Nephron (organoid): ENCODE data around the gene RMC1.

Source experiments
- H3K27ac Mint-ChIP-seq, 3 experiments: 2 replicates each; pipeline ENCODE4 v1.8.0; 2020; ENCODE audit warnings: mixed read lengths in 3 of 3, mild to moderate bottlenecking in 2 of 3, moderate library complexity in 1 of 3
- H3K27me3 Mint-ChIP-seq: 2 replicates; pipeline ENCODE4 v1.8.0; 2021; ENCODE audit warnings: low read depth, mild to moderate bottlenecking, moderate library complexity, mixed read lengths
- H3K36me3 Mint-ChIP-seq: 2 replicates; pipeline ENCODE4 v1.8.0; 2020; ENCODE audit warnings: low read depth, mixed read lengths
- H3K4me1 Mint-ChIP-seq: 2 replicates; pipeline ENCODE4 v1.8.0; 2020; ENCODE audit warnings: mixed read lengths
- H3K4me3 Mint-ChIP-seq, 3 experiments: 2 replicates each; pipeline ENCODE4 v1.8.0; 2020; ENCODE audit warnings: mild to moderate bottlenecking in 3 of 3, mixed read lengths in 3 of 3, moderate library complexity in 2 of 3
- H3K9me3 Mint-ChIP-seq: 2 replicates; pipeline ENCODE4 v1.8.0; 2020; ENCODE audit warnings: mixed read lengths
- CTCF ChIP-seq, 3 experiments: fragments of 200-600 bp; sonication (generic); IDR thresholded peaks; one replicate each; pipeline ENCODE4 v1.5.0; 2021; ENCODE audit warnings: antibody characterized with exemption in 3 of 3; ENCODE audit not compliant: unreplicated experiment in 3 of 3

Gene RMC1

GRCh38 chr18:23523429-23524212, 20.3 kb downstream of the RMC1 start:
- Mint-ChIP-seq H3K36me3 (peaks cover 74% of the 10 kb centered on the region), H3K27me3 (no peaks in the 10 kb centered on the region), H3K27ac (no peak overlapping the region), H3K9me3 (no peaks in the 10 kb centered on the region), H3K4me3 (no peak overlapping the region), H3K4me1 (peaks cover 5% of the 10 kb centered on the region)
- TF ChIP-seq CTCF (IDR thresholded peaks at IDR 0.05; ENCODE audit: unreplicated experiment in 3 of 3): no peak

- Mint-ChIP-seq H3K9me3 (no peaks in the 10 kb centered on the region), H3K27me3 (no peaks in the 10 kb centered on the region), H3K4me3 (no peak overlapping the region), H3K36me3 (peaks cover 76% of the 10 kb centered on the region), H3K4me1 (peaks cover 5% of the 10 kb centered on the region), H3K27ac (no peak overlapping the region)
- TF ChIP-seq CTCF (IDR thresholded peaks at IDR 0.05; ENCODE audit: unreplicated experiment in 3 of 3): no peak
Measured at GRCh38 chr18:23524213-23524707, 20.9 kb downstream of the RMC1 start.

GRCh38 chr18:23526501-23527063, 23.3 kb downstream of the RMC1 start:
- no peak for TF ChIP-seq CTCF (IDR thresholded peaks at IDR 0.05; ENCODE audit: unreplicated experiment in 3 of 3)
- Mint-ChIP-seq H3K4me3 (no peak overlapping the region), H3K27me3 (no peaks in the 10 kb centered on the region), H3K27ac (peak overlapping the region; percentile 67 to 90 (median 89)), H3K36me3 (peaks cover 78% of the 10 kb centered on the region), H3K9me3 (no peaks in the 10 kb centered on the region), H3K4me1 (peaks cover 5% of the 10 kb centered on the region)

GRCh38 chr18:23528580-23529472, 25.5 kb downstream of the RMC1 start:
- H3K27me3 Mint-ChIP-seq: no peaks in the 10 kb centered on the region
- peaks cover 12% of the 10 kb centered on the region for H3K4me1 Mint-ChIP-seq
- no peak overlapping the region for H3K27ac Mint-ChIP-seq
- peaks cover 72% of the 10 kb centered on the region for H3K36me3 Mint-ChIP-seq
- H3K9me3 Mint-ChIP-seq: no peaks in the 10 kb centered on the region
- TF ChIP-seq CTCF (IDR thresholded peaks at IDR 0.05; ENCODE audit: unreplicated experiment in 3 of 3): no peak
- H3K4me3 Mint-ChIP-seq: no peak overlapping the region

GRCh38 chr18:23529604-23530003, 26.3 kb downstream of the RMC1 start:
- no peak for TF ChIP-seq CTCF (IDR thresholded peaks at IDR 0.05; ENCODE audit: unreplicated experiment in 3 of 3)
- Mint-ChIP-seq H3K4me3 (no peak overlapping the region), H3K36me3 (peaks cover 67% of the 10 kb centered on the region), H3K27ac (no peak overlapping the region), H3K4me1 (peaks cover 12% of the 10 kb centered on the region), H3K27me3 (no peaks in the 10 kb centered on the region), H3K9me3 (no peaks in the 10 kb centered on the region)
